RCC 7860 (cell line): ENCODE measurements around the gene PLEKHM3.

Experiments used
- DNase-seq: peaks from one replicate; pipeline ENCODE4 v3.0.0-alpha.2; 2015; ENCODE audit warnings: low spot score
- FAIRE-seq: peaks from 2 replicates; lab custom pipeline; 2012; peaks lifted over from hg19 to GRCh38; lab: Jason Lieb, UNC

Gene PLEKHM3

DNA sequence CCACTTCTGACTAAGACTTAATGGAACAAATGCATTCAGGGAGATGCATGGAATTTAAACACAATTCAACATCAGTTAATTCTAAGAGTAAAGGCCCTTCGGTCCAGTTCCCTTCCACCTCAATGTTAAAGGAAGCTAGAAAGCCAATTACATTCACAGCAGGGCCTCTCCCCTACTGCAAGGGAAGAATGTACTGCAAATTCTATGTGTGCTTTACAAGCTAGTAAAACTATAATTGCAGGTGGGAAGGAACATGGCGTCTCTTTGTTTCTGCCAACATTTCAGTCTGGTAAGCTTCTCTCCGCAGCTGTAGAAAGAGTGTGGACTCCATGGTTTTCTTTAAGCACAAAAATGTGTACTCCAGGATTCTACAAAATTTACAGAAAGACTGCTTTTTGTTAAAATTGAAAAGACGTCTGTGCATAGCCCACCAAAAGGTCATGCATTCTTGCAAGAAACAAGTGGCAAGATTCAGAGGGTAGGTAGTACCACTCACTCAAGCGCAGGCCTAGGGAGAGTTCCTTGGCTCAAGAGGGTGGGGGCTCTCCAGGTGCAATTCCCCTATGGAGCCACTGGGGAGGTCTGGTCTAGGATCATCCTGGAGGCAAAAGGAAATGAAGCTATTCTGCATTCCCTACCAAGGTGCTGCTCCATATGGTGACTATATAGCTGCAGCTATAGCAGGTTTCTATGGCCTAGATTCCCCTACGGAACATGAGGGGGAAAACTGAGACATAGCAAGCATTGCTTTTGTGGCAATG lies 128.6 kb downstream of the PLEKHM3 start:
- FAIRE-seq, result no peak

GRCh38 chr2:207895274-207895860 lies 130.0 kb downstream of the PLEKHM3 start:
- no peak for FAIRE-seq

More for the DNA sequence above, 128.6 kb downstream of the PLEKHM3 start:
- no peak for DNase-seq

GRCh38 chr2:207892716-207893402 lies 132.5 kb downstream of the PLEKHM3 start:
- DNase-seq (no peak), FAIRE-seq (no peak)

More at GRCh38 chr2:207895274-207895860, 130.0 kb downstream of the PLEKHM3 start:
- no peak for DNase-seq

DNA sequence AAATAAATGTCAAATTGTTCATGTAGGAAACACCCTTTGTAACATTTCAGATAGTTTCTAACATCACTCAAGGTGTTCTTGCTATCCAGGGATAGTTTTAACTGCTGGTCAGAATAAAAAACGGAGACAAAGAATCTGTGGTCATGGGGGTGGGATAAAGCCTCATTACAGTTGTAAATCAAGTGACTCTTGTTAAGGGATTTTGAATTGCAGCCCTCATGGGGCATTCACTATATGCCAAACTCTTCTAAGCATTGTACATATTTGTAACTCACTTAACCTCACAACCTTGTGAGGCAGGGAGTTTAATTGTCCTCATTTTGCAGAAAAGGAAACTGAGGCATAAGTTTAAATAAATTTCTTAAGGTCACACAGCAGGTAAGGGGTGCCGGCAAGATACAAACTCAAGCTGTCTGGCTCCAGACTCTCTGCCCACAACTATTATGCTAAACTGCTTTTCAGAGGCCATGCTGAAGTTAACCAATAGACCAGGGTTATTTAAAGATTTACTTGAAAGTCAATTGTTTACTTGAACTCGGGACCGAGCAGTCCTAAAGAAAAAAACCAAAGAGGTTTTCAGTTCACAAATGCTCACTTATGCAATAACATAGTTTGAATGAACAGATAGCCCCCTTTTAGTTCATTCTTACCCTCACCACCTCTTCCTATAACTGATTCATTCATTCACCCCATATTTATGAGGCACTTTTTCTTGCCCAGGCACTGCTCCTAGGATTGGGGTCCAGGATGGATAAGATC lies 134.1 kb downstream of the PLEKHM3 start:
- no peak for FAIRE-seq
- DNase-seq, result no peak

DNA sequence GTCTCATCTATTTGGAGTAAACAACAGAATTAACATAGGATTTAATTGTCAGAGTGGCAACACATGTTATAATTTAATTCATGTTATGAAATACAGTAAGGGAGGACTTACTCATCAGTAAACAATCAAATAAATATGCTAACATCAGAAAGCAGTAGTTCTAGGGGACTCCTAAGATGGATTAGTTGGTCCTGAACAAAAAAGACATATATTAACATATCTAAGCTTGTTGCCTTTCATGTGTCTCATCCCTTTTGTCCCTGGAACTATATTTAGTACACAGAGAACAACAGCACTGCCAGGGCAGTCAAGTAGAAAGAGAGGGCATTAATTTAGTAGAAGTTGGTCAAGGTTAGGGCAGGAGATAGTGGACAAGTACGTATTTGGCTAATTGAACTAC lies 137.8 kb downstream of the PLEKHM3 start:
- DNase-seq, result no peak
- FAIRE-seq, result no peak

GRCh38 chr2:207885010-207885409 lies 140.3 kb downstream of the PLEKHM3 start:
- no peak for DNase-seq
- no peak for FAIRE-seq

DNA sequence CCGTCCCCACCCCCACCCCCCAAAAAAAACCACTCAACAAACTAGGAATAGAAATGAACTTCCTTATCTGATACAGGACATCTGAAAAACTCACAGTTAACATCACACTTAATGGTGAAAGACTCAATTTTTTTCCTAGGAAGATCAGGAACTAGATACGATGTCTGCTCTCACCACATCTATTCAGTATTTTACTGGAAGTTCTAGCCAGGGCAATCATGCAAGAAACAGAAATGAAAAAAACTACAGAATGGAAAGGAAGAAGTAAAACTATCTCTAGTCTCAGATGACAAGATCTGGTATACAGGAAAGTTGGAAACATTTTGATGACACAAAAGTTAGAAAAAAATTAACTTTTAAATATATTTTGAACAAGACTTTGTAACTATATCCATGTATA lies 141.2 kb downstream of the PLEKHM3 start:
- DNase-seq, result no peak
- peak; percentile 47 for FAIRE-seq

DNA sequence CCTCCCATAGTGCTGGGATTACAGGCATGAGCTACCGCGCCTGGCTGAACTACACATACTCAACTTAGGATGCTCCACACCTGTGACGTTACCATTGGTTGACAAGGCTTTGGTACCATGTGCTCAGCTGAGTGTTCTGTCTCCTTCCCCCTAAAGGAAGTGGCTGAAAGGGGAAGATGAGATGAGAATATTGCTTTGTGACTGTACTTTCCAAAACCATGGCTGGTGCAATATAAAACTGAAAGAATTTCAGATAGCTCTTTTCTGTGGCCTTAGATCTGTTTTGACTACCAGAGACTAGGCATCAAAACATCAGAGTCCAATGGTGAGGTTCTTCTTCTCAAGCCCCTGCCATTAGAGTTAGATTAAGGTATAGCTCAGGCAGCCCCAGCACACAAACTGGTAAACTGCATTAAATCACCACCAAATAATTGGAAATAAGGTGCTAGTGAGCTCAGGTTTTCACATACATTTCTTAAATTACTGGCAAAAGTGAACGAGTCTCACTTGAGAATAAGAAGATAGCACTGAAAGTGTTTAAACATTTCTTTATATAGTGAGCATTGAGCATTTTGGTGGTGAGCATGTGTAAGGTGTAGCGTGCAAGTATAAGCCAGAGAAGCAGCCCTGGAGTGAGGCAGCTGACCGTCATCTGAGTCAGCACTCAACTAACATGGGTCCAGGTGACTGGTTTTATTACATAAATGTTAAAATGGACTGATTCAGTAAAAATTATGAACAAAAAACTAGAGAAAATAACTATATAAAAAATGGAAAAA lies 142.1 kb downstream of the PLEKHM3 start:
- FAIRE-seq, result peak; percentile 49

GRCh38 chr2:207881902-207882301 lies 143.4 kb downstream of the PLEKHM3 start:
- no peak for DNase-seq
- no peak for FAIRE-seq

More for the DNA sequence above, 142.1 kb downstream of the PLEKHM3 start:
- no peak for DNase-seq

- no peak for FAIRE-seq
Measured at GRCh38 chr2:207879536-207879935, 145.8 kb downstream of the PLEKHM3 start.

DNA sequence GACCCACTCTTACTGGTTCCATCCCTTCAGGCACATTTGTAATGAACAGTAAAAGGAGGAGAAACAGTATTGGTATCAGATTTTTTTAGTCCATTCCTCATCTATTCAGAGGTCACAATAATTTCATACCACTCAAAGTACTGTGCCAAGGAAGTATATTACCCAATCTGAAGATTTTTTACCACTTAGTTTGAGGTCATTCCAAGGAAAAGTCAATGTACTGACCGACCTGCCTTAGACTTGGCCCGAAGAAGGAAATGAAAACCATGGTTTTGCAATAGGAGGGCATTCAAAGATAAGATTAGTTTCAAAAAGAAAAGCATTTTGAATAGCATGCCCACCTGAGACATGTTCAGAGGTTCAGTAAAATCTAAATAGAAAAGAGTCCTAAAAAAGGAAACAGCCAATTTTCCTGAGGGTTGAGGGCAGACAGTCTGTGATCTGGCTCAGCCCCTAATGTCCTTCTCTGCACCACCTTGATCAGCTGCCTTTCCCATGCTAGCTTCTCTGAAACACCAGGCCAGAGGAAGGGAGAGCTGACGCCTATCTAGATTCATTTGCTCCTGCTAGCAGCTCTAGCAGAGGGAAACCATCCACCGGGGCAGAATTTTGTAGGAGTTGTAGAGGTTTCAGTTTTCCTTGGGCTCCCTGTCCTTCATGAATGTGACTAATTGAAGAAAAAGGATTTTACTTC lies 148.3 kb downstream of the PLEKHM3 start:
- FAIRE-seq (no peak), DNase-seq (no peak)

More at GRCh38 chr2:207879536-207879935, 145.8 kb downstream of the PLEKHM3 start:
- DNase-seq, result no peak

DNA sequence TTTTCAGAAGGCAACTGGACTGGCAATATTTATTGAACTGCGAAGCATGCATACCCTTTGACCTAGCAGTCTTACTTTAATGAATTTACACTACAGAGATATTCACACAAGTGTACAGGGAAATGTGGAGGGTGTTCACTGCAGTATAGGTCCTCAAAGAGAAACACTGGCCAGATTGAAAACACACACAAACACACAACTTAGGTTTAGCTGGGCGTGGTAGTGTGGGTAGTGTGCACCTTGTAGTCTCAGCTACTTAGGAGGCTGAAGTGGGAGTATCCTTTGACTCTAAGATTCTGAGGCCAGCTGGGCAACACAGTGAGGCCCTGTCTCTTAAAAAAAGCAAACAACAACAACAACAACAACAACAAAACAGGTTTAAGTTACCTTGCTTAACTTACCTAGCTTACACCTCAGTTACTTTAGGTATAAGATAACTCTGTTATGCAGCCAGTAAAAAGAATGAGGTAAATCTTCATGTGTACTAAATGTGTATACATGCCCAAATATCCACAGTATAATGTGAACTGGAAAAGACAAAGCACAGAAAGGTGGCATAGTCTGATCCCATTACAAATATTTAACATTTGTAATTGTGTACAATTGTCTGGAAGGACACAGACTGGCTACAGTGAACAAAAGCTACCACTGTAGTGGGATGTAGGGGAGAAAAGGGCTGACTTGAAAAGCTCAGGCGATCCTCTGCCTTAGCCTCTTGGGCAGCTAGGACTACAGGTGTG lies 149.7 kb downstream of the PLEKHM3 start:
- FAIRE-seq (no peak), DNase-seq (no peak)

DNA sequence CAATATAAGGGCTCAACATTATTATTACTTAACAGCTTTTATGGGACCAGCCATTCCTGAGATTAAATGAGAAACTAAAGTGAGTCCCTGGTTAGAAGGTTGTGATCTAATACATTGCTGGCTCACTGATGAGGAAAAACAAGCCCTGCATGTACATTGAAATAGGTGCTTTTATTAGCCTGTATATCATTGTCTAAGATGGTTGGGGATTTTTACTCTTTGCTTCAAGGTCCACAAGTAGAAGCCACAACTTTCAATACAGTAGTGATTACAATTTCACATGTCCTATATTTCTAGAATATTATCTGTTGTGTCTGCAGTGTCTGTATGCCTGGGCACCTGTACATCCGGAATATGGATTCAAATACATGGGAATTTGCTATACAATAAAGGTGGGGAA lies 151.5 kb downstream of the PLEKHM3 start:
- DNase-seq, result no peak
- no peak for FAIRE-seq

DNA sequence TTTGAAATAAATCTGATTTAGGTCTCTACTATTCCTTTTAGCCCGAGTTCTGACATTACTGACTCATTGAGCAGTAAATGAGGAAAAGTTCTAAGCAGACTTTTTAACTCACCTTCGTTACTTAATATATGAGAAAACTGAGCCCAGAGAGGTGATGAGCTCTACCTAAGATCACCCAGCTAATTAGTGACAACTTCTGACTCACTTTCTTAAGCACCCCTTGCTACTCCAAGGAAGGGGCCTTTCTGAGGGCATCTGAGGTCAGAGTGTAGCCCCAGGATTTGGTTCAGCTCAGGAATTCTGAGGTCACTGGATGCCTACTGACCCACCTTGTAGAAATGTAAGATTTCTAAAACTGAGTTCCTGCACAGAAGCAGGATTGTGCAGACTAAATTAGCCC lies 153.4 kb downstream of the PLEKHM3 start:
- FAIRE-seq (no peak), DNase-seq (peak; percentile 53)

DNA sequence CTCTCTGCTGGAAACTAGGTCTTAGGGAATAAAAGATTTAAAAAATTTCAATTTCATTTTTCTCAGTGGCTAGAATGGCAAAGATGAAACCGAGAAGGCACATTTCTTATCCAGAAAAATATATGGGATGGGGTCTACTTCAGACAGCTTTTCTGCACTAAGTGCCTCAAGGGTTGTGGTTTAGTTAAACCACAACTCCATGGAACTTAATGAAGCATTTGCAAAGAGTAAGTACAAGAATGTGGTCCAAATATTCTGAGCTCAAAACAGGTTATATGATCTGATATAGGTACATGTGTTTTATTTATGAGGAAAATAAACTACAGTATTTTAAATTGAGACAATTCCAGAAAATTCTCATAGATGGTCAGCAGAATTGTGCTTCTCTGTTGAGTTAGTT lies 153.8 kb downstream of the PLEKHM3 start:
- DNase-seq, result peak; percentile 20
- FAIRE-seq, result peak; percentile 92

GRCh38 chr2:207870814-207871213 lies 154.5 kb downstream of the PLEKHM3 start:
- FAIRE-seq (no peak), DNase-seq (no peak)

- FAIRE-seq (peak; percentile 99), DNase-seq (peak; percentile 97)
Measured at GRCh38 chr2:207869784-207870778, 155.2 kb downstream of the PLEKHM3 start.
